ENCODE data around the gene ARHGAP25.

DNA sequence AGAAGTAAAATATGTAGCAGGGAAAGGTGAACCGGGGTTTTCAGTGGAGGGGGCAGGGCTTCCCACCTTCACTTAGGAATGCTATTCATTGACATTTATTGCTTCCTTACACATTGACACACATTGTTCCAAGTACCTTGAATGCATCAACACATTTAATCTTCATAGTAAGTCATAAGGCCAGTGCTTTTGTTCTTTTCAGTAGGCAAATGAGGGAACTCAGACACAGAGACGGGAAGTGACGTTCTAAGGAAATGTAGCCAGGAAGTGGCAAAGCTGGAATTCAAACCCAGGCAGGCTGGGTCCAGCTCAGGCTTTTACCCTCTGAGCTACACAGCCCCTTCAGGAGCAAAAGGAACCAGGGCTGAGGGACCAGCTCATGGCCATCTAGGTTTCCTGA, 115.9 kb downstream of the ARHGAP25 start:
- TF ChIP-seq, protein P1, sequence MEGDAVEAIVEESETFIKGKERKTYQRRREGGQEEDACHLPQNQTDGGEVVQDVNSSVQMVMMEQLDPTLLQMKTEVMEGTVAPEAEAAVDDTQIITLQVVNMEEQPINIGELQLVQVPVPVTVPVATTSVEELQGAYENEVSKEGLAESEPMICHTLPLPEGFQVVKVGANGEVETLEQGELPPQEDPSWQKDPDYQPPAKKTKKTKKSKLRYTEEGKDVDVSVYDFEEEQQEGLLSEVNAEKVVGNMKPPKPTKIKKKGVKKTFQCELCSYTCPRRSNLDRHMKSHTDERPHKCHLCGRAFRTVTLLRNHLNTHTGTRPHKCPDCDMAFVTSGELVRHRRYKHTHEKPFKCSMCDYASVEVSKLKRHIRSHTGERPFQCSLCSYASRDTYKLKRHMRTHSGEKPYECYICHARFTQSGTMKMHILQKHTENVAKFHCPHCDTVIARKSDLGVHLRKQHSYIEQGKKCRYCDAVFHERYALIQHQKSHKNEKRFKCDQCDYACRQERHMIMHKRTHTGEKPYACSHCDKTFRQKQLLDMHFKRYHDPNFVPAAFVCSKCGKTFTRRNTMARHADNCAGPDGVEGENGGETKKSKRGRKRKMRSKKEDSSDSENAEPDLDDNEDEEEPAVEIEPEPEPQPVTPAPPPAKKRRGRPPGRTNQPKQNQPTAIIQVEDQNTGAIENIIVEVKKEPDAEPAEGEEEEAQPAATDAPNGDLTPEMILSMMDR (conservative IDR thresholded peaks at IDR 0.05; ENCODE audit: low read depth in 2 of 2): no peak
- TF ChIP-seq, protein P2, sequence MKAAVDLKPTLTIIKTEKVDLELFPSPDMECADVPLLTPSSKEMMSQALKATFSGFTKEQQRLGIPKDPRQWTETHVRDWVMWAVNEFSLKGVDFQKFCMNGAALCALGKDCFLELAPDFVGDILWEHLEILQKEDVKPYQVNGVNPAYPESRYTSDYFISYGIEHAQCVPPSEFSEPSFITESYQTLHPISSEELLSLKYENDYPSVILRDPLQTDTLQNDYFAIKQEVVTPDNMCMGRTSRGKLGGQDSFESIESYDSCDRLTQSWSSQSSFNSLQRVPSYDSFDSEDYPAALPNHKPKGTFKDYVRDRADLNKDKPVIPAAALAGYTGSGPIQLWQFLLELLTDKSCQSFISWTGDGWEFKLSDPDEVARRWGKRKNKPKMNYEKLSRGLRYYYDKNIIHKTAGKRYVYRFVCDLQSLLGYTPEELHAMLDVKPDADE (IDR thresholded peaks at IDR 0.05): no peak
- TF ChIP-seq POLR2AphosphoS5 (IDR thresholded peaks at IDR 0.05; ENCODE audit: low read depth): no peak
